Smooth muscle cell (in vitro differentiated cells): ENCODE data around the gene IFT81. TPM values are rescaled to one million over a fixed set of nuclear protein-coding genes. Genes with fewer than 3 reads are reported as not detected.

ENCODE experiments used
- DNase-seq: peaks from one replicate; lab custom pipeline; 2025; ENCODE audit not compliant: unreplicated experiment; lab: John Stamatoyannopoulos, UW
- H2AFZ ChIP-seq: fragments of 200-600 bp; sonication (generic); 2 replicates; pipeline ENCODE4 v1.6.0; 2016; ENCODE audit warnings: antibody characterized with exemption, low read depth, mild to moderate bottlenecking
- H3F3A ChIP-seq: fragments of 200-600 bp; sonication (generic); 2 replicates; pipeline ENCODE4 v1.6.0; 2017; ENCODE audit warnings: antibody characterized with exemption, low read depth
- H3K27ac ChIP-seq: fragments of 200-600 bp; sonication (generic); 2 replicates; pipeline ENCODE4 v1.5.1; 2016; ENCODE audit warnings: low read depth, mild to moderate bottlenecking
- H3K27me3 ChIP-seq: fragments of 200-600 bp; sonication (generic); 2 replicates; pipeline ENCODE4 v1.6.1; 2016; ENCODE audit warnings: low read depth, mild to moderate bottlenecking
- H3K36me3 ChIP-seq: fragments of 200-600 bp; sonication (generic); 2 replicates; pipeline ENCODE4 v1.5.1; 2016; ENCODE audit warnings: low read depth
- H3K4me1 ChIP-seq: fragments of 200-600 bp; sonication (generic); 2 replicates; pipeline ENCODE4 v1.5.1; 2016; ENCODE audit warnings: low read depth
- H3K4me2 ChIP-seq: fragments of 200-600 bp; sonication (generic); 2 replicates; pipeline ENCODE4 v1.6.0; 2016; ENCODE audit warnings: mild to moderate bottlenecking
- H3K4me3 ChIP-seq: fragments of 200-600 bp; sonication (generic); 2 replicates; pipeline ENCODE4 v1.5.1; 2016; ENCODE audit warnings: mild to moderate bottlenecking
- H3K79me2 ChIP-seq: fragments of 200-600 bp; sonication (generic); 2 replicates; pipeline ENCODE4 v1.6.0; 2016; ENCODE audit warnings: low read depth, mild to moderate bottlenecking
- H3K9ac ChIP-seq: fragments of 200-600 bp; sonication (generic); 2 replicates; pipeline ENCODE4 v1.6.0; 2016; ENCODE audit warnings: low read depth
- H3K9me3 ChIP-seq: fragments of 200-600 bp; sonication (generic); replicated peaks from 2 replicates; pipeline ENCODE4 v1.5.1; 2016; ENCODE audit warnings: low read depth
- H4K20me1 ChIP-seq: fragments of 200-600 bp; sonication (generic); 2 replicates; pipeline ENCODE4 v1.6.0; 2016; ENCODE audit warnings: low read depth
- CTCF ChIP-seq: fragments of 200-600 bp; sonication (generic); IDR thresholded peaks from 2 replicates; pipeline ENCODE4 v1.5.1; 2017; ENCODE audit warnings: borderline replicate concordance, mild to moderate bottlenecking, antibody characterized with exemption; ENCODE audit not compliant: insufficient read depth, poor library complexity, severe bottlenecking
- WGBS: methylation state at CpG from one replicate; pipeline ENCODE4 v1.1.7; 2016; ENCODE audit warnings: low lambda C conversion rate; 5-methylcytosine and 5-hydroxymethylcytosine counted together
- polyA plus RNA-seq: library from polyadenylated mRNA; unstranded; fragments of >200 nt; fragmentation: Nextera tagmentation; extraction: Ambion mirVana; gene quantifications from 2 replicates; pipeline ENCODE4 v1.2.1, GENCODE V29; 2016
- total RNA-seq: library from RNA; depleted of rRNA; stranded (reverse); fragments of >200 nt; gene quantifications from 2 replicates; pipeline ENCODE4 v1.2.3, GENCODE V29; 2014

IFT81 gene
- total and polyA plus RNA-seq, 2 experiments from 2014 or later = 9.1 to 11.0 TPM

- no peak overlapping the region for H2AFZ ChIP-seq
- no peaks in the 10 kb centered on the region for H3F3A ChIP-seq
- WGBS = 78% methylated on average over 2 of the region's 2 CpGs
- no peak overlapping the region for H3K9ac ChIP-seq
- no peaks in the 10 kb centered on the region for H3K79me2 ChIP-seq
- H3K4me3 ChIP-seq = no peak overlapping the region
- DNase-seq = no peak
- no peak overlapping the region for H3K27ac ChIP-seq
- no peak for TF ChIP-seq CTCF
- no peaks in the 10 kb centered on the region for H3K27me3 ChIP-seq
- H3K36me3 ChIP-seq = peaks cover 3% of the 10 kb centered on the region
- no peaks in the 10 kb centered on the region for H3K4me1 ChIP-seq
- no peak overlapping the region for H3K4me2 ChIP-seq
- H3K9me3 ChIP-seq = no peaks in the 10 kb centered on the region
- H4K20me1 ChIP-seq = no peaks in the 10 kb centered on the region
These were observed 11.6 kb downstream of the IFT81 start for GRCh38 chr12:110135806-110136205.

- Histone ChIP-seq H3K4me1 (no peaks in the 10 kb centered on the region), H3K36me3 (peaks cover 3% of the 10 kb centered on the region), H3K9ac (no peak overlapping the region), H3K9me3 (no peaks in the 10 kb centered on the region), H4K20me1 (peaks cover 3% of the 10 kb centered on the region), H3K79me2 (no peaks in the 10 kb centered on the region), H3K4me3 (no peak overlapping the region), H3K4me2 (no peak overlapping the region), H3K27me3 (no peaks in the 10 kb centered on the region), H3K27ac (no peak overlapping the region), H2AFZ (no peak overlapping the region), H3F3A (no peaks in the 10 kb centered on the region)
- WGBS = 84% methylated on average over 3 of the region's 3 CpGs
- TF ChIP-seq CTCF = no peak
- DNase-seq = no peak
These were observed 13.6 kb downstream of the IFT81 start for GRCh38 chr12:110137786-110138185.

- WGBS = 17% methylated on average over 6 of the region's 6 CpGs
- peak; percentile 7 for DNase-seq
- Histone ChIP-seq H3F3A (no peaks in the 10 kb centered on the region), H3K4me3 (no peak overlapping the region), H4K20me1 (peaks cover 3% of the 10 kb centered on the region), H3K9me3 (no peaks in the 10 kb centered on the region), H3K4me1 (no peaks in the 10 kb centered on the region), H3K27me3 (no peaks in the 10 kb centered on the region), H2AFZ (no peak overlapping the region), H3K4me2 (no peak overlapping the region), H3K9ac (no peak overlapping the region), H3K27ac (no peak overlapping the region), H3K36me3 (peaks cover 7% of the 10 kb centered on the region), H3K79me2 (no peaks in the 10 kb centered on the region)
- TF ChIP-seq CTCF = no peak
These were observed 17.2 kb downstream of the IFT81 start for GRCh38 chr12:110141389-110141788.

GRCh38 chr12:110146986-110147385, 22.8 kb downstream of the IFT81 start:
- Histone ChIP-seq H3K4me2 (no peak overlapping the region), H3K36me3 (peaks cover 29% of the 10 kb centered on the region), H3K4me1 (no peaks in the 10 kb centered on the region), H3K4me3 (no peak overlapping the region), H3K9ac (no peak overlapping the region), H3K9me3 (peaks cover 5% of the 10 kb centered on the region), H3K79me2 (no peaks in the 10 kb centered on the region), H2AFZ (no peak overlapping the region), H3K27ac (no peak overlapping the region), H4K20me1 (peaks cover 3% of the 10 kb centered on the region), H3K27me3 (no peaks in the 10 kb centered on the region), H3F3A (no peaks in the 10 kb centered on the region)
- no peak for DNase-seq
- TF ChIP-seq CTCF = no peak
- WGBS = 95% methylated on average over 2 of the region's 2 CpGs
